Neural cell (in vitro differentiated cells): Measurements from ENCODE around the gene CD151.

Source experiments
- CTCF ChIP-seq: fragments of 450-650 bp; IDR thresholded peaks from 2 replicates; pipeline ENCODE4 v1.5.1; 2014; ENCODE audit warnings: antibody characterized with exemption, mild to moderate bottlenecking, moderate library complexity; ENCODE audit not compliant: poor library complexity, severe bottlenecking
- EP300 ChIP-seq: fragments of 450-650 bp; conservative IDR thresholded peaks from 2 replicates; pipeline ENCODE4 v1.6.1; 2014; ENCODE audit warnings: antibody characterized with exemption, mild to moderate bottlenecking, moderate library complexity; ENCODE audit not compliant: poor library complexity, severe bottlenecking
- EZH2 ChIP-seq: fragments of 200-600, 300-800 bp; shearing (Covaris generic), sonication (generic); IDR thresholded peaks from 2 replicates; pipeline ENCODE4 v1.6.1; 2014; ENCODE audit warnings: antibody characterized with exemption, low read length, borderline replicate concordance, mild to moderate bottlenecking; ENCODE audit not compliant: insufficient read depth, poor library complexity, severe bottlenecking
- MXI1 ChIP-seq: fragments of 450-650 bp; conservative IDR thresholded peaks from 2 replicates; pipeline ENCODE4 v1.6.1; 2014; ENCODE audit warnings: antibody characterized with exemption, mild to moderate bottlenecking; ENCODE audit not compliant: poor library complexity, severe bottlenecking
- POLR2AphosphoS5 ChIP-seq: IDR thresholded peaks from 2 replicates; pipeline ENCODE4 v1.6.1; 2012
- RAD21 ChIP-seq: fragments of 450-650 bp; conservative IDR thresholded peaks from 2 replicates; pipeline ENCODE4 v1.6.1; 2014; ENCODE audit warnings: antibody characterized with exemption, mild to moderate bottlenecking, moderate library complexity
- SMC3 ChIP-seq: fragments of 450-650 bp; conservative IDR thresholded peaks from 2 replicates; pipeline ENCODE4 v1.6.1; 2014; ENCODE audit warnings: antibody characterized with exemption, mild to moderate bottlenecking, moderate library complexity; ENCODE audit not compliant: poor library complexity
- TAF1 ChIP-seq: IDR thresholded peaks from 2 replicates; pipeline ENCODE4 v1.6.1; 2012; ENCODE audit warnings: low read depth
- TF ChIP-seq, protein P1 (sequence below): IDR thresholded peaks from 2 replicates; pipeline ENCODE4 v1.6.1; 2012; ENCODE audit warnings: borderline replicate concordance

DNA sequence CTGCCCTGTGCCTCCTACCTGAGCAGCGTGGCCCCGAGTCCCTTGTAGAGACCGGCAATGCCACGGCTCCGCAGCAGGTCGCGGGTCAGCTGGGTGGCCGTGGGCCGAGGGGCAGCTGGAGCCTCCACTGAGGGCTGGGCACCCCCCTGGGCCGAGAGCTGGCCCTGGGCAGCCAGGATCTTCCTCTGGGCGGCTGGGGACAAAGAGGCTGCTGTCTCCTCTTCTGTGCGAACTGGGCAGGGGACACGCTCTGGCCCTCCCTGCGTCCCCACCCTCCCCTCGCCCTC, 40.3 kb upstream of the CD151 start:
- TF ChIP-seq CTCF (no peak), POLR2AphosphoS5 (no peak), RAD21 (no peak), SMC3 (no peak), EZH2 (no peak), MXI1 (no peak), EP300 (no peak), TAF1 (no peak)
- TF ChIP-seq, protein P1, sequence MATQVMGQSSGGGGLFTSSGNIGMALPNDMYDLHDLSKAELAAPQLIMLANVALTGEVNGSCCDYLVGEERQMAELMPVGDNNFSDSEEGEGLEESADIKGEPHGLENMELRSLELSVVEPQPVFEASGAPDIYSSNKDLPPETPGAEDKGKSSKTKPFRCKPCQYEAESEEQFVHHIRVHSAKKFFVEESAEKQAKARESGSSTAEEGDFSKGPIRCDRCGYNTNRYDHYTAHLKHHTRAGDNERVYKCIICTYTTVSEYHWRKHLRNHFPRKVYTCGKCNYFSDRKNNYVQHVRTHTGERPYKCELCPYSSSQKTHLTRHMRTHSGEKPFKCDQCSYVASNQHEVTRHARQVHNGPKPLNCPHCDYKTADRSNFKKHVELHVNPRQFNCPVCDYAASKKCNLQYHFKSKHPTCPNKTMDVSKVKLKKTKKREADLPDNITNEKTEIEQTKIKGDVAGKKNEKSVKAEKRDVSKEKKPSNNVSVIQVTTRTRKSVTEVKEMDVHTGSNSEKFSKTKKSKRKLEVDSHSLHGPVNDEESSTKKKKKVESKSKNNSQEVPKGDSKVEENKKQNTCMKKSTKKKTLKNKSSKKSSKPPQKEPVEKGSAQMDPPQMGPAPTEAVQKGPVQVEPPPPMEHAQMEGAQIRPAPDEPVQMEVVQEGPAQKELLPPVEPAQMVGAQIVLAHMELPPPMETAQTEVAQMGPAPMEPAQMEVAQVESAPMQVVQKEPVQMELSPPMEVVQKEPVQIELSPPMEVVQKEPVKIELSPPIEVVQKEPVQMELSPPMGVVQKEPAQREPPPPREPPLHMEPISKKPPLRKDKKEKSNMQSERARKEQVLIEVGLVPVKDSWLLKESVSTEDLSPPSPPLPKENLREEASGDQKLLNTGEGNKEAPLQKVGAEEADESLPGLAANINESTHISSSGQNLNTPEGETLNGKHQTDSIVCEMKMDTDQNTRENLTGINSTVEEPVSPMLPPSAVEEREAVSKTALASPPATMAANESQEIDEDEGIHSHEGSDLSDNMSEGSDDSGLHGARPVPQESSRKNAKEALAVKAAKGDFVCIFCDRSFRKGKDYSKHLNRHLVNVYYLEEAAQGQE = no peak
